HCT116 (cell line): ENCODE data around the gene OXCT2. TPM values are rescaled to one million over a fixed set of nuclear protein-coding genes. Genes with fewer than 3 reads are reported as not detected.

Experiments used
- ATAC-seq: fragments of 200-7000 bp; cut with Tn5 transposase; 2 replicates; pipeline ENCODE4 v1.9.1; 2020; ENCODE audit warnings: mild to moderate bottlenecking, moderate library complexity
- BruUV-seq: library from RNA; stranded (reverse); fragments of 400-500 nt; replicated peaks from 2 replicates; lab custom pipeline; 2021; lab: Mats Ljungman, UMichigan
- CTCF ChIA-PET: fragments of 300-600 bp; sonication (Branson Sonifier 250); formaldehyde crosslinking; loops from one replicate; lab custom pipeline; 2021; ENCODE audit warnings: antibody characterized with exemption; lab: Charles Lee
- POLR2A ChIA-PET: fragments of 300-600, 350-600 bp; sonication (Branson Sonifier 250); formaldehyde crosslinking; loops from one replicate; lab custom pipeline; 2021; ENCODE audit warnings: antibody characterized with exemption; lab: Charles Lee
- RAD21 ChIA-PET, 2 experiments: fragments of 300-600 bp; sonication (Branson Sonifier 250); formaldehyde crosslinking; loops; one replicate each; lab custom pipeline; 2023; ENCODE audit warnings: low total read pairs in 2 of 2; ENCODE audit not compliant: uncharacterized antibody in 2 of 2, unreplicated experiment in 2 of 2, low non-redundant PET in 1 of 2; lab: Charles Lee
- DNase-seq: peaks from one replicate; pipeline ENCODE4 v3.0.0-alpha.2; 2010; ENCODE audit warnings: low read depth, low spot score
- H2AFZ ChIP-seq: fragments of 200-600 bp; shearing (Covaris generic), sonication (generic); 2 replicates; pipeline ENCODE4 v1.6.1; 2017; ENCODE audit warnings: low read depth, mixed run types, mixed read lengths, antibody characterized with exemption, low read length; ENCODE audit not compliant: poor library complexity, severe bottlenecking
- H3K27ac ChIP-seq: 2 replicates; pipeline ENCODE4 v1.5.1; 2012; ENCODE audit warnings: low read depth, low read length
- H3K27me3 ChIP-seq: fragments of 200-600 bp; sonication (generic); 2 replicates; pipeline ENCODE4 v1.6.1; 2016; ENCODE audit warnings: mixed run types, low read length, mixed read lengths; ENCODE audit not compliant: insufficient read depth
- H3K36me3 ChIP-seq, 2 experiments: fragments of 200-500 bp in 1 of 2; fragments of 200-600 bp in 1 of 2; sonication (Bioruptor generic) in 1 of 2; sonication (generic) in 1 of 2; 2 replicates each; pipeline versions ENCODE4 v1.5.1 to v1.6.1; 2014 to 2016; ENCODE audit warnings: low read length in 2 of 2, inconsistent platforms in 1 of 2, mixed read lengths in 1 of 2, mixed run types in 1 of 2; ENCODE audit not compliant: insufficient read depth in 2 of 2, control insufficient read depth in 1 of 2
- H3K4me1 ChIP-seq, 2 experiments: fragments of 200-600 bp in 1 of 2; sonication (generic) in 1 of 2; 2 replicates each; pipeline versions ENCODE4 v1.5.1 to v1.6.1; 2012 to 2017; ENCODE audit warnings: low read length in 2 of 2, inconsistent platforms in 1 of 2, mild to moderate bottlenecking in 1 of 2, mixed read lengths in 1 of 2, mixed run types in 1 of 2, moderate library complexity in 1 of 2; ENCODE audit not compliant: insufficient read depth in 2 of 2, control insufficient read depth in 1 of 2
- H3K4me2 ChIP-seq: fragments of 200-600 bp; sonication (generic); 2 replicates; pipeline ENCODE4 v1.6.1; 2017; ENCODE audit warnings: mixed run types, low read length, mixed read lengths
- H3K4me3 ChIP-seq, 2 experiments: fragments of 200-600 bp in 1 of 2; sonication (generic) in 1 of 2; replicated peaks in 1 of 2; 2 replicates each; pipeline ENCODE4 v1.5.1; 2011 to 2016; ENCODE audit warnings: low read length in 2 of 2, control low read depth in 1 of 2, low read depth in 1 of 2, mild to moderate bottlenecking in 1 of 2, mixed read lengths in 1 of 2, mixed run types in 1 of 2
- H3K79me2 ChIP-seq: fragments of 200-600 bp; sonication (generic); 2 replicates; pipeline ENCODE4 v1.6.1; 2017; ENCODE audit warnings: mild to moderate bottlenecking, mixed run types, low read length, moderate library complexity, mixed read lengths; ENCODE audit not compliant: insufficient read depth
- H3K9ac ChIP-seq: fragments of 200-600 bp; sonication (generic); 2 replicates; pipeline ENCODE4 v1.6.1; 2016; ENCODE audit warnings: low read length, mixed read lengths
- H3K9me2 ChIP-seq: fragments of 200-600 bp; sonication (generic), shearing (Covaris generic); 2 replicates; pipeline ENCODE4 v1.6.1; 2017; ENCODE audit warnings: mixed run types, mild to moderate bottlenecking, moderate library complexity; ENCODE audit not compliant: insufficient read depth
- H3K9me3 ChIP-seq, 2 experiments: fragments of 200-500 bp in 1 of 2; fragments of 200-600 bp in 1 of 2; sonication (Bioruptor generic) in 1 of 2; sonication (generic) in 1 of 2; 2 replicates each; pipeline ENCODE4 v1.6.1; 2014 to 2017; ENCODE audit warnings: low read length in 2 of 2, mixed read lengths in 2 of 2, inconsistent platforms in 1 of 2, low read depth in 1 of 2, mild to moderate bottlenecking in 1 of 2, mixed run types in 1 of 2, moderate library complexity in 1 of 2; ENCODE audit not compliant: control insufficient read depth in 1 of 2, insufficient read depth in 1 of 2
- H4K20me1 ChIP-seq: fragments of 200-600 bp; sonication (generic), shearing (Covaris generic); 2 replicates; pipeline ENCODE4 v1.6.1; 2017; ENCODE audit warnings: mixed run types, mild to moderate bottlenecking, moderate library complexity; ENCODE audit not compliant: insufficient read depth
- CEBPB ChIP-seq: IDR thresholded peaks from 2 replicates; pipeline ENCODE4 v1.6.1; 2012; ENCODE audit warnings: low read depth
- EGR1 ChIP-seq: IDR thresholded peaks from 2 replicates; pipeline ENCODE4 v1.6.1; 2012; ENCODE audit warnings: low read depth
- ELF1 ChIP-seq: IDR thresholded peaks from 2 replicates; pipeline ENCODE4 v1.6.1; 2012; ENCODE audit warnings: low read depth, borderline replicate concordance
- EZH2 ChIP-seq: fragments of 200-600 bp; sonication (generic); IDR thresholded peaks from 2 replicates; pipeline ENCODE4 v1.6.1; 2017; ENCODE audit warnings: antibody characterized with exemption, mixed run types
- EZH2phosphoT487 ChIP-seq: fragments of 200-600 bp; IDR thresholded peaks from 2 replicates; pipeline ENCODE4 v1.6.1; 2018; ENCODE audit warnings: antibody characterized with exemption, borderline replicate concordance
- FOSL1 ChIP-seq: IDR thresholded peaks from 2 replicates; pipeline ENCODE4 v1.6.1; 2012; ENCODE audit warnings: low read depth
- JUND ChIP-seq: IDR thresholded peaks from 2 replicates; pipeline ENCODE4 v1.6.1; 2012
- POLR2AphosphoS5 ChIP-seq: IDR thresholded peaks from 2 replicates; pipeline ENCODE4 v1.6.1; 2011; ENCODE audit warnings: mild to moderate bottlenecking, low read depth, low read length, moderate library complexity
- RAD21 ChIP-seq: IDR thresholded peaks from 2 replicates; pipeline ENCODE4 v1.6.1; 2012; ENCODE audit warnings: low read depth, mild to moderate bottlenecking
- REST ChIP-seq: IDR thresholded peaks from 2 replicates; pipeline ENCODE4 v1.6.1; 2012; ENCODE audit warnings: low read depth
- SIN3A ChIP-seq: IDR thresholded peaks from 2 replicates; pipeline ENCODE4 v1.6.1; 2012; ENCODE audit warnings: low read depth
- SRF ChIP-seq: IDR thresholded peaks from 2 replicates; pipeline ENCODE4 v1.6.1; 2012; ENCODE audit warnings: low read depth
- TCF7L2 ChIP-seq: IDR thresholded peaks from 2 replicates; pipeline ENCODE4 v1.7.0; 2011; ENCODE audit warnings: borderline replicate concordance, inconsistent platforms; ENCODE audit not compliant: insufficient read depth, insufficient read length; ENCODE audit errors: extremely low read depth
- YY1 ChIP-seq: IDR thresholded peaks from 2 replicates; pipeline ENCODE4 v1.6.1; 2011; ENCODE audit warnings: low read length, low read depth, moderate library complexity, mild to moderate bottlenecking; ENCODE audit not compliant: insufficient replicate concordance; ENCODE audit errors: extremely low read depth
- ZFX ChIP-seq: fragments of 450-650 bp; IDR thresholded peaks from 2 replicates; pipeline ENCODE4 v1.6.1; 2017
- intact Hi-C: fragments of 100-400 bp; cut with micrococcal nuclease; formaldehyde crosslinking; loops from 2 replicates; pipeline ENCODE4 v1.10.0; 2022
- total RNA-seq: library from RNA; stranded (reverse); gene quantifications from one replicate; pipeline ENCODE4 v1.2.1, GENCODE V29; 2021; ENCODE audit not compliant: unreplicated experiment
- TF ChIP-seq, protein P1 (sequence below), 3 experiments: fragments of 200-600 bp in 1 of 3; sonication (generic) in 1 of 3; IDR thresholded peaks in 2 of 3; conservative IDR thresholded peaks in 1 of 3; 2 replicates each; pipeline ENCODE4 v1.5.1; 2012 to 2017; ENCODE audit warnings: low read depth in 2 of 3, low read length in 2 of 3, antibody characterized with exemption in 1 of 3, borderline replicate concordance in 1 of 3, control low read depth in 1 of 3, mild to moderate bottlenecking in 1 of 3, mixed read lengths in 1 of 3, mixed run types in 1 of 3, moderate library complexity in 1 of 3; ENCODE audit not compliant: insufficient read depth in 1 of 3

Gene OXCT2
- total RNA-seq, 1 experiment from 2014 or later, result 3.7 TPM

DNA sequence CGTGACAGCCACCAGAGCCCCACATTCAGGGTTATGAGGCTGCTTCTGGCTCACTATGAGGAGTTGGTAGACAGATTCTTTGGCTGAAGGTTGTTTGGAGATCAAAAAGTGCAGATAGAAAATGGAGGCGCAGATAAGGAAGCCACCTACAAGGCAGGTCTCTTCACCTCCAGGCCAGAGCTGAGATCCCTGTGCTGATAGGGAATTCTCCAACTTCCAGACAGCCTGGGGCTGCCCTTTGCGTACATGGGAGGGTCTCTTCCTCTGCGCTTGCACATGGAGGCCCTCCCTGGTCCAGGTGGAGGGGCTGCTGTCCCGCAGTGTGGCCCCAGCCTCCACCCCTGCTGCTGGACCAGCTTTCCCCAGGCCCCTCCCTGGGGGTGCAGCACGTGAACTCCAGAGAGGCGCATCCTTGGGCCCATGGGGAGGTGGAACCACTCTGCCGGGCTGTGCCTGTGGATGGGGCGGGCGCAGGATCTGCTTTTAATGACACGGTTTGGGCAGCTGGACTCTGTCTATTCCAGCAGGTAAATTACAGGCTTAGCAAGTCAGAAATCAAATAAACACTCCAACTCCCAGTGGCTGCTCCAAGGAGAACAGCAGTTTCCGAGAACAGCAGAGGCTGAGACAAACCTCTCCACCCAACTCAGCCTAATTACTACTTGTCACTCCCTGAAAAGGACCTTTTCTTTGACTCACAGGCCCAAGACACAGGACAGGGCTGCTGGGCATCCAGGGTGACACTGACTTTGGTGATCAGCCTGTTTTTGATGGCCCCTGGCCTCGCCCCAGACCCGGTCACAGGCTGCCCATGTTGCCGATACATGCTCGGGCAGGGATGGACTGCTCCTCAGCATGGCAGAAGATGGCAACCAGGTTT lies 12.4 kb downstream of the OXCT2 start:
- BruUV-seq, result TSS peak; percentile 28
- H4K20me1 ChIP-seq, result no peaks in the 10 kb centered on the region

More for the DNA sequence above, 12.4 kb downstream of the OXCT2 start:
- ChIA-PET CTCF (no interaction called here), POLR2A (no interaction called here), RAD21 (no interaction called here)
- no peaks in the 10 kb centered on the region for H3K27me3 ChIP-seq
- H3K4me3 ChIP-seq, result no peak overlapping the region
- ATAC-seq (no peak), DNase-seq (no peak)
- no peak overlapping the region for H3K9ac ChIP-seq
- intact Hi-C loops, result no loop called here
- no peak overlapping the region for H3K27ac ChIP-seq
- no peak for TF ChIP-seq TCF7L2
- TF ChIP-seq FOSL1, result no peak
- TF ChIP-seq RAD21, result no peak
- TF ChIP-seq ZFX, result no peak
- TF ChIP-seq, protein P1, sequence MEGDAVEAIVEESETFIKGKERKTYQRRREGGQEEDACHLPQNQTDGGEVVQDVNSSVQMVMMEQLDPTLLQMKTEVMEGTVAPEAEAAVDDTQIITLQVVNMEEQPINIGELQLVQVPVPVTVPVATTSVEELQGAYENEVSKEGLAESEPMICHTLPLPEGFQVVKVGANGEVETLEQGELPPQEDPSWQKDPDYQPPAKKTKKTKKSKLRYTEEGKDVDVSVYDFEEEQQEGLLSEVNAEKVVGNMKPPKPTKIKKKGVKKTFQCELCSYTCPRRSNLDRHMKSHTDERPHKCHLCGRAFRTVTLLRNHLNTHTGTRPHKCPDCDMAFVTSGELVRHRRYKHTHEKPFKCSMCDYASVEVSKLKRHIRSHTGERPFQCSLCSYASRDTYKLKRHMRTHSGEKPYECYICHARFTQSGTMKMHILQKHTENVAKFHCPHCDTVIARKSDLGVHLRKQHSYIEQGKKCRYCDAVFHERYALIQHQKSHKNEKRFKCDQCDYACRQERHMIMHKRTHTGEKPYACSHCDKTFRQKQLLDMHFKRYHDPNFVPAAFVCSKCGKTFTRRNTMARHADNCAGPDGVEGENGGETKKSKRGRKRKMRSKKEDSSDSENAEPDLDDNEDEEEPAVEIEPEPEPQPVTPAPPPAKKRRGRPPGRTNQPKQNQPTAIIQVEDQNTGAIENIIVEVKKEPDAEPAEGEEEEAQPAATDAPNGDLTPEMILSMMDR (IDR thresholded peaks at IDR 0.05 in 2 of 3, conservative IDR thresholded peaks at IDR 0.05 in 1 of 3; ENCODE audit: borderline replicate concordance in 1 of 3, insufficient read depth in 1 of 3, low read depth in 2 of 3, low read length in 2 of 3), result no peak
- TF ChIP-seq JUND, result no peak
- no peak for TF ChIP-seq REST
- no peak for TF ChIP-seq CEBPB
- TF ChIP-seq YY1, result no peak
- TF ChIP-seq SRF, result no peak
- TF ChIP-seq EZH2phosphoT487, result no peak
- no peak for TF ChIP-seq POLR2AphosphoS5
- no peak for TF ChIP-seq EGR1
- TF ChIP-seq ELF1, result no peak
- TF ChIP-seq EZH2, result no peak
- no peak for TF ChIP-seq SIN3A
- H3K4me2 ChIP-seq, result no peak overlapping the region
- no peaks in the 10 kb centered on the region for H3K4me1 ChIP-seq
- peaks cover 9 to 33% of the 10 kb centered on the region in 2 experiments; a peak in 3 of 4 replicates for H3K36me3 ChIP-seq
- H3K9me3 ChIP-seq, result no peaks in the 10 kb centered on the region
- H3K79me2 ChIP-seq, result no peaks in the 10 kb centered on the region
- no peaks in the 10 kb centered on the region for H3K9me2 ChIP-seq
- no peak overlapping the region for H2AFZ ChIP-seq
